Nephron (organoid): ENCODE measurements around the gene TRAF4.

ENCODE experiments used
- H3K27ac Mint-ChIP-seq, 3 experiments: 2 replicates each; pipeline ENCODE4 v1.8.0; 2020; ENCODE audit warnings: mixed read lengths in 3 of 3, mild to moderate bottlenecking in 2 of 3, moderate library complexity in 1 of 3
- H3K27me3 Mint-ChIP-seq: 2 replicates; pipeline ENCODE4 v1.8.0; 2021; ENCODE audit warnings: low read depth, mild to moderate bottlenecking, moderate library complexity, mixed read lengths
- H3K36me3 Mint-ChIP-seq: 2 replicates; pipeline ENCODE4 v1.8.0; 2020; ENCODE audit warnings: low read depth, mixed read lengths
- H3K4me1 Mint-ChIP-seq: 2 replicates; pipeline ENCODE4 v1.8.0; 2020; ENCODE audit warnings: mixed read lengths
- H3K4me3 Mint-ChIP-seq, 3 experiments: 2 replicates each; pipeline ENCODE4 v1.8.0; 2020; ENCODE audit warnings: mild to moderate bottlenecking in 3 of 3, mixed read lengths in 3 of 3, moderate library complexity in 2 of 3
- H3K9me3 Mint-ChIP-seq: 2 replicates; pipeline ENCODE4 v1.8.0; 2020; ENCODE audit warnings: mixed read lengths
- CTCF ChIP-seq, 3 experiments: fragments of 200-600 bp; sonication (generic); IDR thresholded peaks; one replicate each; pipeline ENCODE4 v1.5.0; 2021; ENCODE audit warnings: antibody characterized with exemption in 3 of 3; ENCODE audit not compliant: unreplicated experiment in 3 of 3

TRAF4 gene

GRCh38 chr17:28743243-28744103 is at the start of gene TRAF4:
TSS of gene TRAF4 (plus strand) at chr17:28744011. CDS start at chr17:28744113, 102 bp downstream.
- peak within 1 kb of the TSS; percentile 95 to 100 (median 99) for H3K27ac Mint-ChIP-seq

GRCh38 chr17:28698253-28698941 is 45.4 kb upstream of the TRAF4 start:
- Mint-ChIP-seq H3K36me3 (peaks cover 81% of the 10 kb centered on the region), H3K4me1 (no peaks in the 10 kb centered on the region), H3K27ac (peak overlapping the region; percentile 90 to 99 (median 94)), H3K4me3 (peak overlapping the region in 2 of 3 experiments; percentile 0 to 34), H3K27me3 (no peaks in the 10 kb centered on the region), H3K9me3 (no peaks in the 10 kb centered on the region)
- TF ChIP-seq CTCF (IDR thresholded peaks at IDR 0.05; ENCODE audit: unreplicated experiment in 3 of 3), result no peak

More at GRCh38 chr17:28743243-28744103, at the start of gene TRAF4:
- H3K4me3 Mint-ChIP-seq, result peak within 1 kb of the TSS; percentile 97 to 99 (median 98)
- H3K9me3 Mint-ChIP-seq, result no peaks in the 10 kb centered on the region
- H3K27me3 Mint-ChIP-seq, result no peaks in the 10 kb centered on the region
- no peak for TF ChIP-seq CTCF (IDR thresholded peaks at IDR 0.05; ENCODE audit: unreplicated experiment in 3 of 3)
- H3K4me1 Mint-ChIP-seq, result peaks cover 22% of the 10 kb centered on the region
- peaks cover 14% of the 10 kb centered on the region for H3K36me3 Mint-ChIP-seq

GRCh38 chr17:28700278-28700677 is 43.5 kb upstream of the TRAF4 start:
- Mint-ChIP-seq H3K4me3 (no peak overlapping the region), H3K9me3 (no peaks in the 10 kb centered on the region), H3K27me3 (no peaks in the 10 kb centered on the region), H3K4me1 (no peaks in the 10 kb centered on the region), H3K36me3 (peaks cover 70% of the 10 kb centered on the region), H3K27ac (no peak overlapping the region)
- TF ChIP-seq CTCF (IDR thresholded peaks at IDR 0.05; ENCODE audit: unreplicated experiment in 3 of 3), result no peak

GRCh38 chr17:28700830-28701492 is 42.9 kb upstream of the TRAF4 start:
- no peaks in the 10 kb centered on the region for H3K27me3 Mint-ChIP-seq
- H3K4me3 Mint-ChIP-seq, result no peak overlapping the region
- H3K4me1 Mint-ChIP-seq, result no peaks in the 10 kb centered on the region
- no peaks in the 10 kb centered on the region for H3K9me3 Mint-ChIP-seq
- no peak for TF ChIP-seq CTCF (IDR thresholded peaks at IDR 0.05; ENCODE audit: unreplicated experiment in 3 of 3)
- peaks cover 65% of the 10 kb centered on the region for H3K36me3 Mint-ChIP-seq
- H3K27ac Mint-ChIP-seq, result no peak overlapping the region

GRCh38 chr17:28702026-28702751 is 41.6 kb upstream of the TRAF4 start:
- H3K9me3 Mint-ChIP-seq, result no peaks in the 10 kb centered on the region
- H3K36me3 Mint-ChIP-seq, result peaks cover 55% of the 10 kb centered on the region
- H3K4me3 Mint-ChIP-seq, result no peak overlapping the region
- TF ChIP-seq CTCF (IDR thresholded peaks at IDR 0.05; ENCODE audit: unreplicated experiment in 3 of 3), result no peak
- H3K4me1 Mint-ChIP-seq, result peaks cover 1% of the 10 kb centered on the region
- no peaks in the 10 kb centered on the region for H3K27me3 Mint-ChIP-seq
- H3K27ac Mint-ChIP-seq, result peak overlapping the region; percentile 10 to 64 (median 42)
